GM18499 (cell line): Measurements from ENCODE around the gene RERE.
"Not testable (repeated sequence)": the region's sequence is repeated elsewhere in the genome, so short reads cannot be mapped to it uniquely, and the experiment has no call there.

Source experiments
- ATAC-seq: cut with Tn5 transposase; IDR thresholded peaks from one replicate; pipeline ENCODE4 v1.9.1; 2021; ENCODE audit warnings: moderate number of reproducible peaks; ENCODE audit not compliant: insufficient read depth, unreplicated experiment

The RERE gene

DNA sequence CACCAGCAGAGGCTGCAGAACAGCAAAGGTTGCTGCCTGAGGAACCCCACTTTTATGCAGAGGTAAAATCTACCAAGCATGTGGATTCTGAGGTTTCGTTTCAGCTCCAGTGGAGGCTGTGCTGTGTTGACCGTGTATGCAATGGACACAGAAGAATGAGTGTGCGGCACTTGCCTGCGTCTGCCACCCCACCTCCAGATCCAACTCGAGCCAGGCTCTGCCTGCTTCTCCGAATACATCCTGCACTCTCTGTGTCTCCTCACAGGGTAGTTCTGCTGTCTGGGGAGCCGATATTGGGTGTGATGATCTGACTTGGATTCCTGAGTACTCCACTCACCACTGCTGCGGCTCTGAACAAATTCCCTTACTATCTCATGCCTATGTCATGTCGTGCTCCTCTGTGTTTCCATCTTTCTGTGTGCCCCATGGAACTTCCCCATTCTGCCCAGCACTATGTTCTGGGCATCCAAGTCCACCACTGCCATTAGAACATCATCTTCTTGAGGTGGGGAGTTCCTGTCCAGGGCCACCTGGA lies 369.8 kb downstream of the RERE start:
- no peak for ATAC-seq

DNA sequence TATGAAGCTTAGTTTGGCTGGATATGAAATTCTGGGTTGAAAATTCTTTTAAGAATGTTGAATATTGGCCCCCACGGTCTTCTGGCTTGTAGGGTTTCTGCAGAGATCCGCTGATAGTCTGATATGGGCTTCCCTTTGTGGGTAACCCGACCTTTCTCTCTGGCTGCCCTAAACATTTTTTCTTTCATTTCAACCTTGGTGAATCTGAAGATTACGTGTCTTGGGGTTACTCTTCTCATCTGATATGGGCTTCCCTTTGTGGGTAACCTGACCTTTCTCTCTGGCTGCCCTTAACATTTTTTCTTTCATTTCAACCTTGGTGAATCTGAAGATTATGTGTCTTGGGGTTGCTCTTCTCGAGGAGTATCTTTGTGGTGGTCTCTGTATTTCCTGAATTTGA lies 371.3 kb downstream of the RERE start:
- not testable (repeated sequence) for ATAC-seq

DNA sequence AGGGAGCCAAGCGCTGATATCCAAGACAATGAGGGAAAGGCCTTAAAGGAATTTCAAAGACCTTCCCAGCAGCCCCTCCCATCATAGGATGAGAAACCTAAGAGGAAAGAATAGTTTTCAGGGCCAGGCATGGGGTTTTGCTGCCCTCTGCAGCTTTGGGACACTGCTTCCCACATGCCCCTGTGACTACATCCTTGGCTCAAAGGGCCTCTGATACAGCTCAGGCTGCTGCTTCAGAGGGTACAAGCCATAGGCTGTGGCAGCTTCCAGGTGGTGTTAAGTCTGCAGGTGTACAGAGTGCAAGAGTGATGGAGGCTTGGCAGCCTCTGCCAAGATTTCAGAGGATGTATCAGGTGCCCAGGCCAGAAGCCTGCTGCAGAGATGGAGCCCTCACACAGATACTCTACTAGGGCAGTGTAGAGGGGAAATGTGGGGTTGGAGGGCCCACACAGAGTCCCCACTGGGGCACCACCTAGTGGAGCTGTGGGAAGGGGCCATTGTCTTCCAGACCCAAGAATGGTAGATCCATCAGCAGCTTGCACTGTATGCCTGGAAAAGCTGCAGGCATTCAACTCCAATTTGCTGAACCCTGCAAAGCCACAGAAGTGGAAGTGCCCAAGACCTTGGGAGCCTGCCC lies 373.8 kb downstream of the RERE start:
- no peak for ATAC-seq

DNA sequence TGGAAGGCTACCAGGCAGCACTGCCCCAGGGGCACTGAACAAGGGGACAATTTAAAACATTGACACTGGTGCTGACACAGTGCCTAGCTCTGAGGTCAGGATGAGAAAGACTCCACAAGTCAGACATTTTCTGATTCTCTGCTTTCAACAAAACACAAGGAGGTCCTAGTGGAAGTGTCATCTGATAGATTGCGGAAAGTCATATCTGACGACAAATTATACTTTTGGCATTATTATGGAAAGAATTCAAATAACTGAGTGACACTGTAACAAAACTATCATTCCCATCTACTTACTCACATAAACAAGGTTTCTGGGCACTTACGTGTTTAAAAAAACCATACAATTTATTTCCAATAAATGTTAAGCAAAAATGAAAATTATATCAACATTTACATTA lies 376.0 kb downstream of the RERE start:
- ATAC-seq, result no peak

DNA sequence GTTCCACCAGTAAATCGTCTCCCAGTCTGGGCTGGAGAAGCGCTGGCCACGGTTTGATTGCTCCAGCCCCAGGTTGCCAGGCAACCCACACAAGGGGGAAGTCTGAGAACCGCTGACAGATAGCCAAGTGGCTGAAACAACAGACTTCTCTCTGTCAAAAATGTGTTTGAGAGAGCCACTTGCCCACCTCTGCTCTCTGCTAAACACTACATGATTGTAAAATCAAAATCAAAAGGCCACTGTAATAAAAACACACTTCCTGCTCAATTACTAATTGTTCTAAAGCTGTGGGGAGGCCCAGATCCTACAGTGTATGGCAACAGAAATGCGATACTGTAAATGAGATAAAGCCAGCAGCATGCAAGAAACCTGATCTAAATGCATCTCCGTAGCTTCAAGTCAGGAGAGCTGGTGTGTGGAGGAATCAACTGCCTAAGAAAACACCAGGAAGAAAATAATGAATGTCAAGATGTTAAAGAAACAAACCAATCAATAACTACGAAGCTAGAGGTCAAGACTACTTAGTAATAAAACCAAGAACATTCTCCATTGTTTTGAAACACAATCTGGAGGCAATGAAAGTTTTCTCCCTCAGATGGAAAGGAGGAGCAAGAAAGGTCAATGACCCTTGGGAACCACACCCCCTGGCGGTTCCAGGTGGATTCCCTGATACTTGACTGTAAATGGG lies 378.3 kb downstream of the RERE start:
- ATAC-seq, result no peak

DNA sequence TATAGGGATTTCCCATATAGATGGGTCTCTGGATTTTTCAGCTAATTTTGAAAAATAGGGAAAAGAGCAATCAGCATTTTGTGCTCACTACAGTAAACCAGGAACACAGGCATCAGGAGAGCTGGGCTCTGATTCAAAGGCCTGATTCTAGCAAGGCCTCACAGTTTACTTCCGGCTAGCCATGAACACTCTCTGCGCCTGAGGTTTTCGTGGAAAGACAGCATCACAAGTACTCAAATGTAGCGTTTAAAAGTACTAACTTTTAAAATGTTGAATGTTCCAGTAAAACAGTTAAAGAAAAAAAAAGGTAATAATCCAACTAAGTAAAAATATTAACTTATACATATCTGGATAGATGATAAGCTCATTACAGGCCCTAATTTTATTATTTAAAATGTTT lies 379.0 kb downstream of the RERE start:
- no peak for ATAC-seq

DNA sequence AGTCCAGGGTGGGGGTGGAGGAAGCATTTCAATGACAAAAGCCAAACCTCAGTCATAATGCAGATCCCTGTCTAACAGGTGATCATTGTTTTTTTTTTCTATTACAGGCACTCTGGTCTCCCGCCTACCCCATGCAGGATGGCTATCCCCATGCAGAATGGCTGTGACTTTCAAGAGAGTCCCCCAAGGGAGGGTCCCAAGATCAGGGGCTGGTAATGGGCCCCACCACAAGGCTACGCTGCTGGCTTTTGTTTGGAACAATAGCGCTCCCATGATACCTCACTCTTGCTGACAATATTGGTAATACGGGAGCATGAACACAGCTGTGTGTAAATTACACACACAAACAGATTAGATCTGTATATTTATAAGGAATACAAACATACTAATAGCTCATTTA lies 380.1 kb downstream of the RERE start:
- no peak for ATAC-seq

DNA sequence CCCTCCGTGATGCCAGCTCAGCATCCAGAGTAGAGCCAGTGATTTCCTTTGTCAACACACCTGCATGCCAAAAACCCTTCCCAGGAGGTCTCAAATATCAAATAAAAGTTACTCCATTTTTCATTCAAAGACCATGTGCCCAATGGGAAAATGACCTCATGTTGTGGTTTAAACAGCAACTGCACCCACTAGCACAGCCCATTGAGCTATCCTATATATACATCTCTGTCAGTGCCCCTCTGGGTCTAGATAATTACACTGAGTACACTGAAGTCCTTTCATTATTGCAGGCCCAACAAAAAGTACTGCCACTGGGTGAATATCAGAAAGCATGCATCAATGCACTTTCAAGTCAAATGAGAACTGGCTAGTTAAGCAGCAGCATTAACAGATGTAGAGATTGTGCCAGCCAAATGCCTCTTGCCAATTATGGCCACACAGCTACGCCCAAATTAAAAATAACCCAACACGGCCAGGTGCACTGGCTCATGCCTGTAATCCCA lies 381.8 kb downstream of the RERE start:
- ATAC-seq, result no peak

DNA sequence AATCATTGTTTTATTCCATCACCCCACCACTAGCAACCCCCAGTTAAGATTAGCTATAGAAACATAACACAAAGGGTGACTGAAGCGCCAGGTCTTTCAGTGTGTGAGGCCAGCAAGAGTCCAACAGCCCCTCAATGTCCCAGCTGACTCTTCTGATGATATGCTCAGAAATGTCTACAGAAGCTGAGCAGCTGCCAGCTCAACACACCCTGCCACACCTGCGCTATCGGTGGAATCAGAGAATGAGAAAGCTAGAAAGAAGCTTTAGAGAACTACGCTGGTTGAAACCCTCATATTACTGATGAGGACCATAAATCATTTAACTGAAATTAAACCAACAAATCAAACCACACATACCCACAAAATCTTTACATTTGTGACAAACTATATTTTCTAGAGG lies 383.3 kb downstream of the RERE start:
- no peak for ATAC-seq

DNA sequence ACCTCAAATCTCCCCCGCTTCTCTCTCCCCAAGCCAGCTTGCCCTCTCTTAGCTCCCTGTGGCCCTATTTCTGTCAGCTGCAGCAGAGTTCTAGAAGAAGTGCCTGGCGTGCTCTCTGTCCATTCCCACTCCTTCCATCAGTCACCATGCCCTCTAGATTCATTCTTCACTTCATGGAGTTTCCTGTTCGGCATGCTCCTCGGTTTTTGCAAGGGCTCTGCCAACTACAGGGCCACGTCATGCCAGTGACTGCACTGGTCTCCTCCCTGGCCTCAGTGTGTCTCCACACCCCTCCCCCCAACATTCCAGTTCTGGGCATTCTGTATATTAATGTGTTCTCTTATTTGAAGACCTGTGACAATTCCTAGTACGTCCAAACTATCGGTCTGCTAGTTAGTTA lies 385.7 kb downstream of the RERE start:
- ATAC-seq, result no peak

DNA sequence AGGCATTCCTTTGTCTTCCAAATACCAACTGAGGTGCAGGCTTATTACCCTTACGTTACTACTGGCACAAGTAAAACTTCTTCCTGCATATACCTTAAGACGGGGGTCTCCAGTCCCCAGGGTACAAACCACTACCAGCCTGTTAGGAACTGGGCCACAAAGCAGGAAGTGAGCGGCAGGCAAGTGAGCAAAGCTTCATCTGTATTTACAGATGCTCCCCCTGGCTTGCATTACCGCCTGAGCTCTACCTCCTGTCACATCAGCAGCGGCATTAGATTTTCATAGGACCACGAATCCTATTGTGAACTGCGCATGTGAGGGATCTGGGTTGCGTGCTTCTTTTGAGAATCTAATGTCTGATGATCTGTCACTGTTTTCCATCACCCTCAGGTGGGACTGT lies 386.4 kb downstream of the RERE start:
- no peak for ATAC-seq

DNA sequence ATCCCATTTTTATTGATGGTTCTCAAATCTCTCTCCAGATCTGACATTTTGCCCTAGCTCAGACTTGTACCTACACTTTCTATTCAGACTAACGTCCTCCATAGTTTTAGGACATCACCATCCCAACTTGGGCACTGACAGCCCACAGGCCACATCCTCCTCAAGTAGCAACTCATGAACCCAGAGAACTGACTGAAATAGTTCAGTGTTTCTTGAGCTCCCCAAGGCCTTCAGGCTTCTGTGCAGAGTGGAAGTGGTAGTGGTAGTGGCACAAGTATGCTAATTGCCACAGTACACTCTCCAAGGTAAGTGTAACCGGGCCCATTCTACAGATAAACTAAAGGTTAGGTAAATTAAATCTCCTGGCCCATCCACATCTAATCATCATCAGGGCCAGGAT lies 387.0 kb downstream of the RERE start:
- ATAC-seq, result no peak

DNA sequence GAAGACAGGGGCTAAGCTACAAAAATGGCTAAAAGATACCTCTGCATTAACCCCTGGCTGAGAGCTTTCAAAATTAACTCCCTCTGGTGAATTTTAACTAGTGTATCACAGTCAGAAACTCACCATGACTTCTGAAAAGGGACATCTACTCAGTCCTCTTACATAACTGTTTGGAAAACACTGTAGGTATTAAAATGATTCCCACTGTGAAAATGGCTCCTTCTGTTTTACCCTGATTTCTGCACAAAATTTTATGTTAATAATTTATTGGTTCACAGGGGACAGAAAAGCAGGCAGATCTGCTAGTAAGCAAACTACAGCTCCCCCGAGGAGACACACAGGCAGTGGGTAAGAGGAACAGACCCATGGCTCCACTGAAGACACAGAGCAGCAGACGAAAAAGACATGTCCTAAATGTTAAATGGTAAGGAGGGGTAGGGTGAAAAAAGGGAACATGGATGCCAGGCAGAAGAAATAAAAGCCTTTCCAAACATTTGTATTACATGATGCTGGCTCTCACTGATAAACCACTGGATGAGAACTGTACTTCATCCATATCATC lies 387.8 kb downstream of the RERE start:
- no peak for ATAC-seq

DNA sequence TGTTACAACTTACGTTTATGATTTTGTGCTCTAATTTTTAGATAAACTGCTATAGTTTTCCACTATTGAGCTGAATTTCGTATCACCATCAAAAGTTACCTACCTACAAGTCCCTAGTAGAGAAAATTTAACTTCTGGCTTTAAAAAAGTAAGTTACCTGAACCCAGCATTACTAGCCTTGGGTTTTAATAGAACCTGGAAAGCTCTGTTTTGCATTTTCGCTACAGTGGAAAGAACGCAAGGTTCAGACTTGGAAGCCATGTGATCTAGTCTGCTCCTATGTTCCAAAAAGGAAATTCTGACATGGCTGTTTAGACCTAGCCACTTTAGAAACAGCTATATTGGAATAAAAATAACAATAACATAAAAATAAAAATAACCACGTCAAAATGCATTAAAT lies 389.0 kb downstream of the RERE start:
- no peak for ATAC-seq

DNA sequence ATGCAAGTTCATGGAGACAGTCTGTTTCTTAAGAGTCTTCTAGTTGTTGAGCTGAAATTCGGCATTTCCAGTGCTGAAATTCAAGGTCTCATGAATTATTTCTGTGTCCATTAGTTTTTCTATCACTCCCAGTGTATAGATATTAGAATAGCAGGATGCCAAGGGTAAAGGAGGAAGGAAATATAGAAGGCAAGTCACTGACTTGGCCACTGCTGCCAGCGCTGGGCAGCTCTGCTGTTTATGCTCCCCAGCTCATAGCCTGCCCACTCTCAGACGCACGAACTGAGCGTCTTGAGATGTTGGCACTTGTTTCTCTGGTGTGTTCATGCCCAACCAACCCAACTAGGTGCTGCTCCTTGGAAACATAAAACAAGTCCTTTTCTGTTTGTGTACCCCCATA lies 389.5 kb downstream of the RERE start:
- ATAC-seq, result no peak

DNA sequence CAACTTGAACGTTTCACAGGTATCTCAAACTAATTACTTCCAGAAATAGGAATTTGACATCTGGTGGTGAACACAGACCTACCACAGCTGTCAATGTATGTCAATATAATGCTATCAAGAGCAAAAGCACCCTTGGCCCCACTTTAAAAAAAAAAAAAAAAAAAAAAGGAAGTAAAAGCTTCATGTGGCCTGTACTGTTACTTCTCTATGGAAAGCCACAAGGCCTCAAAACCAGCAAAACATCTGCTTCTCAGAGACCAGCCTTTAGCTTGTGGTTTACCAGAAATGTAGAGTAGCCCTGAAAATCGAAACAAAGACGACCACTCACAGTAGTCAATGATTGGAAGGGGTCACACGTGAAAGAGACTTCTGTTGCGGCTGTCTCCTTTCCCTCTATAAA lies 389.9 kb downstream of the RERE start:
- peak; percentile 45 for ATAC-seq

DNA sequence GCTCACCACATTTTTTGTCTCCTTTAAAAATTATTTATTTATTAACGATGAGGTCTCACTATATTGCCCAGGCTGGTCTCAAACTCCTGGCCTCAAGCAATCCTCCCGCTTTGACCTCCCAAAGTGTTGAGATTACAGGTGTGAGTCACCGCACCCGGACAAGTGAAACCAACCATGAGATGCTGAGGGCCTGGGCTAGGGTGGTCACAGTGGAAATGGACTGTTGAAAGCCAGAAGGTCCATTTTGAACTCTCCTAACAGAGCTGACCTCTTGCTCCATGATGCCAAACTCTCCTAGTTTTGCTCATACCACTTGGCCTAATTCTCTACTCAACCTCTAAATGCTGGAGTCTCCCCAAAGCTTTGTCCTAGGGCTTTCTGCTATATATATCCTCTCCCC lies 390.4 kb downstream of the RERE start:
- no peak for ATAC-seq

DNA sequence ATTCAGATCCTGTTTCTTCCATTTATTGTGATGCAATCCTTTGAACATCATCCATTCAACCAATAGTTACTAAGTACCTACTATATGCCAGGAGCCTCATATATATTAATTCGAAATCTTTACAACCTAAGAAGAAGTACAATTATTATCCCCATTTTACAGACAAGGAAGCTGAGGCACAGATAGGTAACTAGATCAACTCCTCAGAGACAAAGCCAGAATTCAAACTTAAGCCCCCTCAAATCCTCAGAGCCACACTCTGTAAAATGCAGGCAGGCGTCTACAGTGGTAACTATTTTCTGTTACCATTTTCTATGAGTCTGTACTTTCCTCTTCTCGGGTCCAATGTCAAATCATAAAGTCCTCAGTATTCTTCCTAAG lies 391.7 kb downstream of the RERE start:
- ATAC-seq, result no peak

DNA sequence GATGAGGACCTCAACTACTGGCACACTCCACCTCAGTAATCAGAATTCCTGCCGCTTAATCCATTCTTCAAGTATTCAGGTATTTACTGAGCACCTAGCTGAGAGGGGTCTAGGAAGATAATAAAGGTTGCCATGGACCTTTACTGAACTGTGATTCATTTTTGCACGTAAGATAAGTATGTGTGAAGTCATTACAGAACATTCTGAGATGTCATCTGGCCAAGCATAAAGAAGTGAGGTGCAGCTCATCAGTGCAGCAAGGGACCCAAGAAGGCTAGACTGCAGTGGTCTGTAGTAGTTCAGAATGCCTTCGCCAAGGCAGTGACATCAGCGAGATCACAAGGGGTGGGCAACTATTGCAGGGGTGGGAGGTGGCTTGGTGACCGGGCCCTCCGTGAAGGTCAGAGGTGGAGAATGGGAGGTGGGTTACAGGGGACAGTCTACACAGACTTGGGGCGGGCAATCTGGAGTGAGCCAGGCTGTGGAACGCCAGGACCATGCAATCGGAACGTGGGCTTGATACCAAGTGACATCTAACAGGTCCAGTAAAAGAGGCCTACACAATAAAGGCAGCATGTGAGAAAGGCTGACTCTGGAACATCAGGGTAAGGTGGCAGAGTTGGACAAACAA lies 392.2 kb downstream of the RERE start:
- ATAC-seq, result no peak

DNA sequence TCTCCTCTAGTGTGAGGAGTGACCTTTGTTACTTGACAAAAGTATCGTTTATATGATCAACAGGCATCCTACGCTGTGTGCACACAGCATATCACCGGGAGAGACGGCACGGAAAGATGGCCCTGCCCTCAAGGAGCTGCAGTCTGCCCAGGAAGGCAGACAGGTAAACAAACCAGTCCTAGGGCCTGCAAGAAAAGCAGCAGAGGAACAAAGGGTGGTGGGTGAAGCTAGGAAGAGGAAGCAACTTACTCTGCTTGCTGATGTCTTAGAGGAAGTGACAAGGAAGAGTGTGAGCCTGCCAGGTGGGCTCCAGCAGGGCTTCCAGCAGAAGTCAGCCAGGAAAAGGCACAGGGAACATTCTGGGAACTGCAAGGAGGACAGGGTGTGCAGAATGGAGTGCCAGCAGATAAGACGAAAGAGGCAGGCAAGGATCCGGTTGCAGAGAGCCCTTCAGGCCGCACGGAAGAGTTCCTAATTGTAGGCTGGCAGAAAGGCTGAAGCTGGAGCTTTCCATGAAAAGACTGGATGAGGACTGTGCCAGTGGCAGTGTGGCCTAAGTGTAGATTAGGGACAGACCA lies 392.8 kb downstream of the RERE start:
- ATAC-seq, result no peak
